ENCODE data around the gene DNAJC27. TPM values are rescaled to one million over a fixed set of nuclear protein-coding genes. Genes with fewer than 3 reads are reported as not detected.

The DNAJC27 gene
- total and polyA plus RNA-seq, 9 of the 15 experiments (the other 6 are each of a cell fraction or from before 2014, with no cell fraction given): 0.53 to 5.9 (median 3.0) TPM

DNA sequence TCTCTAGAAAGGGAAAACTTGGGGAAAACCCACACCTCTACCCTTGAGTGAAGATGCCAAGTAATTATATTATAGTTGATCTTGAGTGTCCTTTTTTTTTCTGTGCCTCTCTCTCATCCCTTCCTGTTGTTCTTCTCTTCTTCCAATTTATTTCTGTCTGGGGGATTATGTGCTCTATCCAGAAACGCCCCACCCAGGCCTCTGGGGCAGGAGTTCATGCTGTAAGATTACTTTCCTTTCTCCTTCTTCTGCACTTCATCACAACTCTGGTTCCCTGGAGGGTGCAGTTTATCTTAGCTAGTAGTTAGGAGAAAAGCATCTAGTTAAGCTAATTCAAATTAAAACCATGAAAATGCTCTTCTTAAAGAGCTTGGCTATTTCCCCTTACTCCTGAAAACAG, 30.3 kb upstream of the DNAJC27 start:
- ATAC-seq (no peak), DNase-seq (ENCODE audit: extremely low read depth in 1 of 4, low spot score in 3 of 4) (no peak), FAIRE-seq (no peak)
- H2AFZ ChIP-seq (ENCODE audit: low read depth, low read length): no peak overlapping the region
- H3K4me3 ChIP-seq: no peak overlapping the region
- no peak overlapping the region for H3K4me2 ChIP-seq (ENCODE audit: insufficient read depth, low read length)
- H3K9me3 ChIP-seq (replicated peaks; ENCODE audit: control insufficient read depth, insufficient read depth, low read depth, low read length): no peaks in the 10 kb centered on the region
- WGBS (ENCODE audit: insufficient coverage, low coverage, missing lambda C conversion rate): 0% methylated on average over 1 of the region's 1 CpG
- no peak overlapping the region for H3K27ac ChIP-seq (ENCODE audit: extremely low read depth, low read depth, low read length)
- no peaks in the 10 kb centered on the region for H3K4me1 ChIP-seq (replicated peaks in 1 of 2; ENCODE audit: control insufficient read depth in 2 of 2, insufficient read depth in 2 of 2, low read length in 2 of 2)
- in situ Hi-C loops (cut with MboI): no loop called here
- no peaks in the 10 kb centered on the region for H3K79me2 ChIP-seq (ENCODE audit: control insufficient read depth, insufficient read depth, low read length)
- H3K9me1 ChIP-seq (ENCODE audit: control insufficient read depth, insufficient read depth, low read length): no peaks in the 10 kb centered on the region
- no peak overlapping the region for H3K9ac ChIP-seq (ENCODE audit: insufficient read depth in 1 of 2, low read depth in 2 of 2, low read length in 2 of 2)
- CTCF ChIA-PET (ENCODE audit: low intra/inter-chr PET ratio): no interaction called here
- TF ChIP-seq NR2C1 (IDR thresholded peaks at IDR 0.05): no peak
- no peak for TF ChIP-seq NR2C1 (tag; IDR thresholded peaks at IDR 0.05)
- no peak for TF ChIP-seq TBL1XR1 (IDR thresholded peaks at IDR 0.05; ENCODE audit: low read length in 2 of 2)
- no peak for TF ChIP-seq ZNF507 (tag; conservative IDR thresholded peaks at IDR 0.05)
- no peak for TF ChIP-seq DNMT1 (IDR thresholded peaks at IDR 0.05)
- TF ChIP-seq SP1 (CRISPR knock-in tag; IDR thresholded peaks at IDR 0.05): no peak
- TF ChIP-seq RHOXF2B (CRISPR knock-in tag; conservative IDR thresholded peaks at IDR 0.05): no peak
- TF ChIP-seq HDAC6 (IDR thresholded peaks at IDR 0.05; ENCODE audit: low read depth, low read length): no peak
- TF ChIP-seq TAF1 (IDR thresholded peaks at IDR 0.05; ENCODE audit: control insufficient read depth, extremely low read depth, insufficient read depth, low read length, severe bottlenecking): no peak
- no peak for TF ChIP-seq SIN3A (IDR thresholded peaks at IDR 0.05; ENCODE audit: borderline replicate concordance in 2 of 2, control insufficient read depth in 1 of 2, low read depth in 2 of 2, low read length in 2 of 2)
- TF ChIP-seq ZNF644 (tag; IDR thresholded peaks at IDR 0.05; ENCODE audit: low read depth): no peak
- TF ChIP-seq, protein P1, sequence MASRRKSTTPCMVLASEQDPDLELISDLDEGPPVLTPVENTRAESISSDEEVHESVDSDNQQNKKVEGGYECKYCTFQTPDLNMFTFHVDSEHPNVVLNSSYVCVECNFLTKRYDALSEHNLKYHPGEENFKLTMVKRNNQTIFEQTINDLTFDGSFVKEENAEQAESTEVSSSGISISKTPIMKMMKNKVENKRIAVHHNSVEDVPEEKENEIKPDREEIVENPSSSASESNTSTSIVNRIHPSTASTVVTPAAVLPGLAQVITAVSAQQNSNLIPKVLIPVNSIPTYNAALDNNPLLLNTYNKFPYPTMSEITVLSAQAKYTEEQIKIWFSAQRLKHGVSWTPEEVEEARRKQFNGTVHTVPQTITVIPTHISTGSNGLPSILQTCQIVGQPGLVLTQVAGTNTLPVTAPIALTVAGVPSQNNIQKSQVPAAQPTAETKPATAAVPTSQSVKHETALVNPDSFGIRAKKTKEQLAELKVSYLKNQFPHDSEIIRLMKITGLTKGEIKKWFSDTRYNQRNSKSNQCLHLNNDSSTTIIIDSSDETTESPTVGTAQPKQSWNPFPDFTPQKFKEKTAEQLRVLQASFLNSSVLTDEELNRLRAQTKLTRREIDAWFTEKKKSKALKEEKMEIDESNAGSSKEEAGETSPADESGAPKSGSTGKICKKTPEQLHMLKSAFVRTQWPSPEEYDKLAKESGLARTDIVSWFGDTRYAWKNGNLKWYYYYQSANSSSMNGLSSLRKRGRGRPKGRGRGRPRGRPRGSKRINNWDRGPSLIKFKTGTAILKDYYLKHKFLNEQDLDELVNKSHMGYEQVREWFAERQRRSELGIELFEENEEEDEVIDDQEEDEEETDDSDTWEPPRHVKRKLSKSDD (conservative IDR thresholded peaks at IDR 0.05; ENCODE audit: low read length): no peak
- no peak for TF ChIP-seq RFX1 (IDR thresholded peaks at IDR 0.05)
- TF ChIP-seq, protein P2, sequence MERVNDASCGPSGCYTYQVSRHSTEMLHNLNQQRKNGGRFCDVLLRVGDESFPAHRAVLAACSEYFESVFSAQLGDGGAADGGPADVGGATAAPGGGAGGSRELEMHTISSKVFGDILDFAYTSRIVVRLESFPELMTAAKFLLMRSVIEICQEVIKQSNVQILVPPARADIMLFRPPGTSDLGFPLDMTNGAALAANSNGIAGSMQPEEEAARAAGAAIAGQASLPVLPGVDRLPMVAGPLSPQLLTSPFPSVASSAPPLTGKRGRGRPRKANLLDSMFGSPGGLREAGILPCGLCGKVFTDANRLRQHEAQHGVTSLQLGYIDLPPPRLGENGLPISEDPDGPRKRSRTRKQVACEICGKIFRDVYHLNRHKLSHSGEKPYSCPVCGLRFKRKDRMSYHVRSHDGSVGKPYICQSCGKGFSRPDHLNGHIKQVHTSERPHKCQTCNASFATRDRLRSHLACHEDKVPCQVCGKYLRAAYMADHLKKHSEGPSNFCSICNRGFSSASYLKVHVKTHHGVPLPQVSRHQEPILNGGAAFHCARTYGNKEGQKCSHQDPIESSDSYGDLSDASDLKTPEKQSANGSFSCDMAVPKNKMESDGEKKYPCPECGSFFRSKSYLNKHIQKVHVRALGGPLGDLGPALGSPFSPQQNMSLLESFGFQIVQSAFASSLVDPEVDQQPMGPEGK (CRISPR knock-in tag; IDR thresholded peaks at IDR 0.05; ENCODE audit: borderline replicate concordance): no peak
- no peak for TF ChIP-seq SAP30 (IDR thresholded peaks at IDR 0.05; ENCODE audit: borderline replicate concordance, insufficient read depth, low read depth, low read length, poor library complexity, severe bottlenecking)
- TF ChIP-seq SP2 (IDR thresholded peaks at IDR 0.05; ENCODE audit: extremely low read depth, low read depth, low read length, poor library complexity, severe bottlenecking): no peak
- no peak for TF ChIP-seq RFX5 (IDR thresholded peaks at IDR 0.05; ENCODE audit: low read depth, low read length)
- TF ChIP-seq TCF7L2 (IDR thresholded peaks at IDR 0.05; ENCODE audit: low read depth, low read length): no peak
- no peak for TF ChIP-seq ZNF140 (CRISPR knock-in tag; IDR thresholded peaks at IDR 0.05)
- H3K27me3 ChIP-seq (ENCODE audit: control insufficient read depth in 2 of 2, insufficient read depth in 2 of 2, low read length in 2 of 2): peaks cover 14 to 47% of the 10 kb centered on the region in 2 experiments
- POLR2A ChIA-PET: interaction anchor here (1.8 kb wide), 1 partner anchor 8 kb away, joined by 7 read pairs; no protein-coding TSS in a partner anchor
- intact Hi-C loops (cut with micrococcal nuclease): no loop called here
- BruUV-seq (replicated peaks): no TSS peak
- H3K36me3 ChIP-seq (ENCODE audit: control insufficient read depth, insufficient read depth, low read length): no peaks in the 10 kb centered on the region
- H4K20me1 ChIP-seq (replicated peaks; ENCODE audit: control insufficient read depth, insufficient read depth, low read length): no peaks in the 10 kb centered on the region

All from K562 (cell line).